GM12892 (cell line): ENCODE data around the gene ETF1.

Experiments used
- POLR2A ChIP-seq: IDR thresholded peaks from 2 replicates; pipeline ENCODE4 v1.6.1; 2011; ENCODE audit warnings: low read depth, low read length, control low read depth
- POLR2AphosphoS5 ChIP-seq: IDR thresholded peaks from 2 replicates; pipeline ENCODE4 v1.6.1; 2011; ENCODE audit warnings: low read depth, low read length, control low read depth
- TAF1 ChIP-seq: IDR thresholded peaks from 2 replicates; pipeline ENCODE4 v1.6.1; 2011; ENCODE audit warnings: low read depth, mild to moderate bottlenecking, control low read depth, low read length, borderline replicate concordance

DNA sequence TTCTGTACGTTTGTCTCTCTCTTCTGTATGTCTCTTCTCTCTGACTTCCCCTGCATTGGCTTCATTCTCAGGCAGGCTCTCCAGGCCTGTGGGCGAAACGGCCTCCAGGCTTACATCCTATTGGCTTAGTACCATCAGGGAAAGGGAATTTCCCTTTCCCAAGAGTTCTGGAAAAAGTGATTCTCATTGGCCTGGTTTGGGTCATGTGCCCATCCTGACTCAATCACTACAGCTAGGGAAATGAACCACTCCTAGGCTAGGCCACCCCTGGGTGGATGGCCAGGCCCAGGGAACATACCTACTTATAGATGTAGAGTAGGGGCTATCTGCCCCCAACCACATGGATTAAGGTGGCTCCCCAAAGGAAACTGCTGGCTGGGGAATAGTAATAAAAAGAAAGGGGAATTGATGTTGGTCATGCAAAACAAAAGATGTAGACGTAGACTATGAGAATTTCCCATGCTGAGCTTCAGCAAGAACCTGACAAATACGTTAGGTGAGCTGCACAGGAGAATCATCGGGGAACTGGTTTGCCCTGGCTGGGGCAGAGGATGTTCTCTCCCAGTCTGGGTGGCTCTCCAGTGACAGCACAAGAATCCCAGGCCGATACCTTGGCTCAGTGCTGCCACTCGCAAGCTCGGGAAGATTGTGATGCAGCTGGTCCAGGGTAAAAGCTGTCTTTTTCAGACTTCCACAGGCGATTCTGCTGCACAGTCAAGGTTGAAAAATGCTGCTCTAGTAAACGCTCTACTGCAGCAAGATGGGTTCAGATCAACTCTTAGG is 81.5 kb downstream of the ETF1 start:
- TF ChIP-seq TAF1 (no peak), POLR2A (no peak), POLR2AphosphoS5 (no peak)
